Stimulated activated CD8-positive, alpha-beta memory T cell treated with anti-CD3 and anti-CD28 coated beads, Interleukin-15, amount 100 ng/mL, for 4 hours (primary cell): Measurements from ENCODE around the gene FAM221B.

Experiments used
- DNase-seq, 2 donors: peaks; one replicate each; pipeline ENCODE4 v3.0.0-alpha.2; 2020; ENCODE audit warnings: low read depth in 2 of 2

The FAM221B gene

DNA sequence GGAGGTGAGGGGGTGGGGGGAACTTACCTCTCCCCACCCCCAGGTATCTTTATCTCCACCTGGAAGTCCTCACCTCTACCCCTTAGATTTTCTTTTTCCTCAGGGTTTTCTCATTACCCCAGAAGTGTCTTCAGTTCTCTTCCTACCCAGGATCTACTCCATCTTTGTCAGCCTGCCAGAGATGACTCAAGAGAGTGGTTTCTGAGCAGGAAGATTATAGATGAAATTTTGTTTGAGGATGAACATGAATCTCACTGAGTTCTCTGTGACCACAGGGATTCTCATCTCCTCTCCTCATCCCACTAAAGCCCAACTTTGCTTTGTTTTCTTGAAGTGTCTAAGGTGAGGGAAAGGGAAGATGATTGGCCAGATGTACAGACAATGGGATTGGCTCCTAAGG is 8.5 kb downstream of the FAM221B start:
- DNase-seq: no peak

DNA sequence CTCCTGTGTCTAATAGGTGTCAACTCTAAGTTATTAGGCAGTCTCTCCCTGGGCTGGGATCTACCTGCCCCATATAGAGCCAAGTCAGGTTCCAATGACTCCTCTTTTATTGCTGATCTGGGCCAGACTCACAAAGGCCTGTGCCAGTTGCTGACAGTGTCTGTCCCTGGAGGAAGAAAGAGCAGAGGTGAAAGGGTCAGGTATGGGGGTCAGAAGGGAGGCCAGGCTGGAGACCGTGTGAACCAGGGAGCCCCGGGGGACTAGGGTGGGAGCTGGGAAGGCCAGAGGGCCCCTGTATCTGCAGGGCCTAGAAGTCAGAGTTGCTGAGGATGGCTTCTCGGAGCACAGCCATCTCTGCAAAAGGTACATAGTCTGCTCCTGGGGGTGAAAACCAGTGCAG is 10.2 kb downstream of the FAM221B start:
- DNase-seq: no peak

DNA sequence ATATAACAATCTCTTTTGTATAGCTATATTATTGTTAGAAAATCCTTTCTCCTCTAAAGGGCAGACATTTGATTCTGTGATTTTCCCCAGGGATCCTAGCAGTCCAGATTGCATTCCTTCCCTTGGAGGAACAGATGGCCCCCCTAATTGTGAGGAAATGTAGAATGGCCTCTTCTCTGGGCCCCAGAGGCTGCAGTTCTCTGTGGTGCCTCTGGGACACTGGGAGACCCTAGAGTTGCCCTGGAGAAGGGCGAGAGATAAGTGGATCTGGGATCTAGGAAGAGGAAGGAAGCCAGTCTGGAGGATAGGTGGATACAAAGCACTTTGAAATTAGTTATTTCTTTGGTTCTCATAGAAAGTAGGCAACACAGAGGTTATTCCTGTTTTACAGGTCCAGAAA is 11.8 kb downstream of the FAM221B start:
- DNase-seq: no peak

DNA sequence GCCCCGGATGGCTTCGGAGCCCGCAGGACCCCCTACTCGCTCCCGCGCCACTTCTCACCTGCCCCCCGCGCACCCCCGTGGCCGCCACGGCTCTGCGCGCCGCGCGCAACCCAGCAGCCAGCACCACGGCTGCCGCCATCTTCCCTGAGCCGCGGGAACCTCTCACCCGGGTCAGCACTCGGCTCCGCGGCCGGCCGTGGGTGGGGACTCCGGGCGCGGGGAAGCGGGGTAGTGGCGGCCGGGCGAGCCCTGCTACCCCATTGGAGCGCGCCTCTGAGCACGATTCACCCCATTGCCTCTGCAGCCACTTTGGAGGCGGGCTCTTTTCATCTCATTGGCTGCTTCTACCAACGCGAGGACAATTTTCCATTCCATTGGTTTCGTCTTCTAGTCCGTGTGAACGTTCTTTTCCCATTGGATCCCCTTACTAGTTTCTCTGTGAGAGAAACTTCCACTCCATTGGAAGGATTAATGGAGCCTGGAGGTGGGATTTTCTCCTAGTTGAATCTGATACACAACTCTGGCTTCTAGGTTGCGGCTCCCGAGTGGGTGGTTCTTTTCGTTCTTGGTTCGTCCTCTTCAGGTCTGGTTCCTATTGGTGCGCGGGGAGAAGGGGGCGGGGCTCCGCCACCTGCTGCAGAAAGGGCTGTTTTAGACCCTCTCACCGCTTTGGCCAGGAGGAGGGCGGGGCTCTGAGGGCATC is 13.5 kb downstream of the FAM221B start, which contains the start of gene HINT2:
HINT2 (minus strand) TSS at position 202 of the 703 bp plus-strand sequence; CDS start at position 139, 63 bp downstream.
- DNase-seq: peak; percentile 94 to 98

DNA sequence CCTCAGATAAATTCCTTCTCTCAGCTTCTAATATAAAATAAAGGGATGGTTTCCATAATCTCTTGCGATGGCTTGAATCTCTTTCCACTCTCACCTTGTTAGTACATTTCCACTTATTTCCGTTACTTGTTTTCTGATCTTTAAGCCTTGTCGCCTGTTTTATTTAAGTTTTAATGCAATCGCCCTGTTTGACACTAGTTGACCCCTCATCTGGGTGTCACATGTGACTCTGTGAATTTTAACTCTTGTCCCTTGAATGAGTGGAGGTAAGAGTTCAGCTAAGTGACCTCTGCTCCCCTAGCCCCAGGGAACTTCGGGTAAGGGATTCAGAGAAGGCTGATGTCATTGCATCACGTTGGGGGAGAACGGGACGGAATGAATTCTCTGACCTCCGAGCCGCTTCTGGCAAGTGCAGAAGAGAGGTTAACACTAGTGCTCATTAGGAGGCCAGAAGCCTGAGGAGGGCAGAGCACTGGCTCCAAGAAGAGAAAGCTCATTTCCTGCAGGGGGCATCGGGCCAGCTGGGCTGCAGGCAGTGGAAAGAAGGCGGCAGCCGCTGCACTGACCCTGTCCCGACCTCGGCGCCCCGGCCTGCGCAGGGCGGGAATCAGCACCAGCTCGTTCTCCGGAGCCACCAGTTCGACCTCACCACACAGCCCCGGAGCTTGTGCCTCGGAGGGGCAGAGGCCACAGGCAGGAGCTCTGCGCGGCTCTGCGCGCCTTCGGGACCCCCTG is 14.3 kb downstream of the FAM221B start:
- no peak for DNase-seq

DNA sequence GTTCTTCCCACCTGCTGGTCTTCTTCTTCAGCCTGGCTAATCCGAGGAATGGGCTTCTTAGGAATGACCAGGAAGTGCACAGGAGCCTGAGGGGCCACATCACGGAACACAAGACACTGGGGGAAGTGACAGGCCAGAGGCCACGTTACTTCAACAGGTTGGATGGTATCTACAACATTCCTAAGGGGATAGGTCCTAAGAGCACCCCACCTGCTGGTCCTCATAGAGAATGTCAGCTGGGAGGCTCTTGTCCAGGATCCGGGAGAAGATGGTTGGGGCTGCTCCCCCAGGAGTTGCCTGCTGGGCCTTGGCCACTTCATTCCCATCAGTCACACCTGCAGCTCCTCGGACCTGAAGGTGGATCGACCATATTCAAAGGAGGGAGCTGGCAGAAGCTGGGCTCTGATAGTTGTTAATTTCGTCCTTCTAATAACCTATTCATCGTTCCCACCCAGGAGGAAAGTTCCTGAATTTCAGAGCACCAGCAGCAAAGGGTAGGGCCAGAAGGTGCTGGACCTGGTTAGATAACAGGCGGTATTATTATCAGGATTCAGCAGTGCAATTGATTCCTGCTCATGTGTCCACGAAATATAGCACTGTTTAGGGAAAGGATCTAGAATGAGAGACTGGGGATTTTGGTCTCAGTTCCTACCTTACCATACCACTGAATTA is 15.0 kb downstream of the FAM221B start:
- no peak for DNase-seq

DNA sequence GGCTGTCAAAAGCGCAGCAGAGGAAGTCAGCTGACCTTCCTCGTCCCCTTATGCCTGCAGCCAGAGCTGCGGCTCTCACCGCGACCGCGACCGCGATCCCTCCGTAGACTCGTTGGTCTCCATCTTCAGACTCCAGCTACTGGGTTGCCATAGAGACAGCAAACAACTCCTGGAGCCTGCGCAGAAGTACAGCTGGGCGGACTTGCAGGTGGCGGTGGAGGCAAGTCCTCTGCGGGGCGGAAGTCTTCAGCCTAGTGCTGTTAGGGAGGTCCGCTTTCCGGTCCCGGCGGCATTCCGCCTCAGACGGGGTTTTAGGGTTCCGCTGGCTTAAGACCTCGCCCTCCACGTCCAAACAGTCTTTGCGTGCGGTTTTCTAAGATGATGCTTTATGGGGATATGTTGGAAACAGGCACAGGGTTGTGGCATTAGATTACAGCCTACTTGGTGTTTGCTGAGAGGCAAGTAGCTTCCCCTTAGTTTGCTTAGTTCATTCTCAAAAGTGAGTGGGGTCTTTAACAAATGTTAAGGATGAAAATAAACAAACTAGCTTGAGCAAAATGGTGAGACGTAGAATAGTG is 16.4 kb downstream of the FAM221B start, which contains the start of gene SPAG8:
SPAG8 (minus strand) TSS at position 238 of the 578 bp plus-strand sequence; CDS start at position 123, 115 bp downstream.
- DNase-seq: peak; percentile 82 to 91

DNA sequence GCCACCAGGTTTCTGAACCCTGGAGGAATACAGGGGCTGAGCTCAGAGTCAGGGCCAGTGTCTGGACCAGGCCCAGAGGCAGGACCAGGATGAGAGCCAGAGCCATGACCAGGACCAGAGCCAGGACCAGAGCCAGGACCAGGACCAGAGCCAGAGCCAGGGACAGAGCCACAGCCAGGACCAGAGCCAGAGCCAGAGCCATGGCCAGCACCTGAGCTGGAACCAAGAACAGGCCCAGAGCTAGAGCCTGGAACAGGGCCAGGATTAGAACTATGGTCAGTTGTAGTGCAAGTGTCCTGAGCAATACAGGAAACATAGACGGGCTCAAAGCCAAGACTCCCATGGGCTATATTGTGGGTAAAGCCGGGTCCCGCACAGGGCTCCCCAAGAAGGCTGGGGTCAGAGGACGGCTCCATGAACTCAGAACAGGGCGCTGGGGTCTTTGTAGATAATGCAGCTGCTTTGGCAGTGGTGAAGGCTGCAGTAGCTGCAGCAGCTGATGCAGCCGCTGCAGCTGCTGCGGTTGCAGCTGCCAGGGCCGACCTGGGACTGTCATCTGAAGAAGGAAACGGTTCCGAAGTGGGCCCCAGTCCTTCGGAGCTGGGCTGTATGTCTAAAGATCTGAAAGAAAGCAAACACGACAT is 17.0 kb downstream of the FAM221B start:
- no peak for DNase-seq

DNA sequence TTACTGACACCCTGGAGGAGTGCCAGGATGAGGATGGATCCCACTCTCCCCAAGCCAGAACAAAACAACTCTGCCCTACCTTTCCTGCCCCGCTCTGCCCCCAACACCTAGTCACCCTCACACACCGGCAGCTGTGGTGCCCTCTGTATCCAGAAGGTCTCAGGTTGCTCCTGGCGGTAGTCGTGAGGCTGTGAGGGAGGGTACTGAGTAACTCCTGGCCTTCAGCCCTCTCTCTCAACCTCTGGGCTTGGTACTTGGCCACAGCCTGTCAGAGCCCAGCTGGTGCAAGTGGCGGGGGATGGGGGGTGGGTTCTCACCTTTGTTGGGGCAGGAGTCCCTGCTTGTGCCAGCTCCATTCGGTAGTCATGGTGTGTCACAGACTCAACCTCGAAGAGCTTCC is 18.4 kb downstream of the FAM221B start:
- no peak for DNase-seq

DNA sequence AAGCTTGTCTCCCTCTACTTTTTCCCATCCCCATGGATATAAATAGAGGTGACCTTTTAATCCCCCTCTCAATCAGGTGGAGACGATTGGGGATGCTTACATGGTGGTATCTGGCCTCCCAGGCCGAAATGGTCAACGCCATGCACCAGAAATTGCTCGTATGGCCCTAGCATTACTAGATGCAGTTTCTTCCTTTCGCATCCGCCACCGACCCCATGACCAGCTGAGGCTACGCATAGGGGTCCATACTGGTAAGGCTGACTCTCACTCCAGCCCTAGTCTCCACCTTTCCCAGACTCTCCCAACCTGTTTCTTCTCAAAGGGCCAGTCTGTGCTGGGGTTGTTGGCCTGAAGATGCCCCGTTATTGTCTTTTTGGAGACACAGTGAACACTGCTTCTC is 20.1 kb downstream of the FAM221B start:
- no peak for DNase-seq

DNA sequence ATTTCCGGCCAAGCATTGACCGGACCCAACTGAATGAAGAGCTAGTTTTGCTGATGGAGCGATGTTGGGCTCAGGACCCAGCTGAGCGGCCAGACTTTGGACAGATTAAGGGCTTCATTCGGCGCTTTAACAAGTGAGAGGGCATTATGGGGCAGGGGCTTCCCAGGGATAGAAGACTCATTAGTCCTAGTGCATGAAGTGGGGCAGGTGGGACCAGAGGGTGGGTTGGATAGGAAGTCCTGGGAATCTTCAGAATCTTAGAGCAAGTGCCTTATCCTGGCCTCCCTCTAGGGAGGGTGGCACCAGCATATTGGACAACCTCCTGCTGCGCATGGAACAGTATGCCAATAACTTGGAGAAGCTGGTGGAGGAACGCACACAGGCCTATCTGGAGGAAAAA is 22.4 kb downstream of the FAM221B start:
- no peak for DNase-seq

DNA sequence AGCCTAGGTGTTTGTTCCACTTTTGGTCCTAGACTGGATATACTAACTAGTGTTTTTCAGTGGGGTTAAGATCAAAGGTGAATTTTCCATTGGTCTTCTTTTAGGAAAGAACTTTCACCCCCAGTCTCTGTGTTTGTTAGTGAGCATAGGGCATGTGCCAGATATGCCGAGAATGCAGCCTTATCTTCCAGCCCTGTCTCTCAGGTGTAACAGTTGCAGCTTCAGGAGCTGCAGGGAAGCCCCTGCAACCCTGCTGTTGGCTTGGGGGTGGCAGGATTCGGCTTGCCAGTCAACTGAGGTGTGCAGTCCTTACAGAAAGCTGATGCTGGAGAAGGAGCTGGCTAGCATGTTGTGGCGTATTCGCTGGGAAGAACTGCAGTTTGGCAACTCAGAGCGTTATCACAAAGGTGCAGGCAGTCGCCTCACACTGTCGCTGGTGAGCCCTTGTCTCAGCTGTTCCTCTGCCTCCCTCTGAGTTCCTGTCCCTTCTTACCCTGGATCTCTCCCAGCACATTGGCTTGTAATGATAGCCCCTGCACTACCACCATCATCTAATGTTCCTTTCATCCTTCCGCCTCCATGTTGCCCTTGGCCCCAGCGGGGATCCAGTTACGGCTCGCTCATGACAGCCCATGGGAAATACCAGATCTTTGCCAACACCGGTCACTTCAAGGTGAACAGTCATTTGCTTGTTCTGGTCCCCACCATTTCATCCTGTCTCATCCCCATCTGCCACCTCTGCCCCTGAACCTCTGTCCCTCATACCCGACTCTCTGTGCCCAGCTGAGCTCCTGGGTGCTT is 27.0 kb downstream of the FAM221B start:
- no peak for DNase-seq

DNA sequence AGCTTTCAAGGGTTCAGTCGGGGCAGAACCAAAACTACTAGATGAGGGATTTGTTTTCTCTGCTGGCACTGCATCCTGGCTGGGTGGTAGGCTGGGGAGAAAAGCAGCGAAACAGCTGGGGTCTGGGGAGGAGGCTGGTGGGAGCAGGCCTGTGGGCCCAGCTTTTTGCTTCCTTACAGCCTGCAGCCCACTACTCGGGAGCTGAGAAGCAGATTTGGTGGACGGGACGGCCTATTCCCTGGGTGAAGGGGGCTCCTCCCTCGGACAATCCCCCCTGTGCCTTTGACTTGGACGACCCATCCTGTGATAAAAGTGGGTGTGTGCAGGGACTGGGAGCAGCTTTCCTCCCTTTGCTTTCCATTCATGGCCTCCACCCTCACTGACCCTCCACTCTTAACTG is 28.0 kb downstream of the FAM221B start:
- no peak for DNase-seq

DNA sequence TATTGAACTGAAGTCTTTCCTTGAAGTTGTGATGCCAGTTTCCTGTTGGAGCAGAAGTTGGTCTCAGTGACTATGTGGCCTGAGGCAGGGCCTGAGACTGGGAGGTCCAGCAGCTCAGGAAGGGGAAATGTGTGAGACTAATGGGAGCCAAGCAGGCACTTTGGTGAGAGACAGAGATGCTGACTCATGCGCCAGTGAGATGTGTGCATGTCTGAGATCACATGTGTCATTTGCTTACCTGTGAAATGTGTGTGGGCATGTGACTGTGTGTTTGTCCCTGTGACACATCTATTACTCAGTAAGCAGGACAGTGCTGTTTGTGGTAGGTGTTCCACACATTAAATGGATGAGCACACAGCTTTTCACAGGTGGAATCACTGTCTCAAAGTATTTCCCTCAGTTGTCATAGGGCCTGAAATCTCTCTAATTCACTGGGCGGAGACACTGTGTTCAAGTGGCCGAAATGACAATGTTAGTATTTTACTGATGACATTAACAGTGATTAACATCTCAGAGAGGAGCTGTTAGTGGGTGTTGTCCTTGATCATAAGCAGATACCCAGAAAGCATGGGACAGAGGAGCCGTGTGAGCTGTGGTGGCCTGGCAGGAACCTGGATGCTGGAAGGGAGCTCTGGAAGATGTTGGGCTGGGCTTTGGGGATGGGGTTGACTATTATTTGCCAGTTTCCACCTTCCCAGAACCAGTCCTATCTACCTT is 29.7 kb downstream of the FAM221B start:
- no peak for DNase-seq

DNA sequence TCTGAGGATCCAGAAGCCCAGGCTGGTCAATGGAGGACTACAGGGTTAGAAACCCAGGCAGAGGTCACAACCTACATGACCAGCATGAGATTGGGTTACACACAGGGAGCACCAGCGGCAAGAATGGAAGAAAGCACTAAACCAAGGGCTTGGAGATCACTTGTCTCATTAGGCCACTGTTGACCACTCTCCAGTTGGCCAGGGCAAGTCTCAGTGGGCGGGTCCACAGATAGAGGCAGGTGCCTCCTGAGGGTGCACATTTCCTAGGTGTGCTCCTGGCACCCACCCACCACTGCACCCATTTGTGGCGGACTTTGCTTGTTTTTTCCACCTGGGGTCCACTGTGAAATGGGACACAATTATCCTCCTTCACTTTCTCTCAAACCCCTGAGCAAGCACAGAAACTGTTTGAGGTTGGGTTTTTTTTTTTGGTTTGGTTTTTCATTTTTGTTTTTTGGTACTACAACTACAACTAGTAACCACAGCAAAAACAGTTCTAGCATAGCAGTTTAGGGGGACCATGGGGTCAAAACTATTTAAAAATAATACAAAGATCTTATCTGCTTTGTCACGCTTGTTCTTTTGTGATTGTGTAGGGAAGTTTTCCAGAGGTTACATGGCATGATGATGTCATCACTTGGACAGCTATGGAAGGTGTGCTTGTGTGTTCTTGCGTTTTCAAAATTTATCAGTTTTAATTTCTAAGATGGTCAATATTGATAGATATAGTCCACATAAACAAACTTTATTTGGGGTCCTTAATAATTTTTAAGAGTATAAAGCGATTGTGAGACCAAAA is 31.0 kb downstream of the FAM221B start:
- DNase-seq: no peak

DNA sequence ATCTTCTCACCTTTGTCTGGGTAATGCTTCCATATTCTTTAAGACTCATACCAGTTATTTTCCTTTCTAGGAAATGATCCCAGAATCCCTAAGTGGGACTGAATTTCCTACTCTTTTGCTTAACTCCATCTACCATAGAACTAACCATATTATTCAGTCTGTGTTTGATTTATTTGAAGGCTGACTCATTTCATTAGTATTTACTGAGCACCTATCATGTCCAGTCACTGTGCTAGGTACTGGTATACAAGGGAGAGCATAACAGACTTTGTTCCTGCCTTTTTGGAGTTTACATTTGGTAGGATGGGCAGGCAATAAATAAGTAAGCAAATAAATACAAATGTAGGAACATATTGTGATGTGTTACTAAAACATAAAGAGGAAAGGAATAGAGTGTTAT is 32.8 kb downstream of the FAM221B start:
- no peak for DNase-seq

DNA sequence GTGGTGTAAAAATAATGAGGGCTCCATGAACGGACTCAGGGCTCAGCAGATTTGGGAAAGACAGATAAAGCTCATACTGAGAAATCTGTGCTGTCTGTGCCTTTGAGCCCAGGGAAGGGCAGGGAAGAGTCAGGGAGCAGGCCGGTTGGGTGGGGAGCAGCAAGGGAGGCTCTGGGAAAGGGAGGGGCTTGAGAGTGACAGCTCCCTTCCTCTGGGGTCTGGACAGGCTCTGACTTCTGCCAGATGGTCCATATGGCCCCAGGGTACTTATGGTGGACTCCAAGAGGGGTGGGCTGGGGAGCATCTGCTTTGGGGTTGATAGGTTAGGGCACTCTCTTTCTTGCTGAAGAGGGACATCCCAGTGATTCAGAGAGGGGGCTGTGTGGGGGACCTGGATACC is 35.1 kb downstream of the FAM221B start:
- DNase-seq: no peak

DNA sequence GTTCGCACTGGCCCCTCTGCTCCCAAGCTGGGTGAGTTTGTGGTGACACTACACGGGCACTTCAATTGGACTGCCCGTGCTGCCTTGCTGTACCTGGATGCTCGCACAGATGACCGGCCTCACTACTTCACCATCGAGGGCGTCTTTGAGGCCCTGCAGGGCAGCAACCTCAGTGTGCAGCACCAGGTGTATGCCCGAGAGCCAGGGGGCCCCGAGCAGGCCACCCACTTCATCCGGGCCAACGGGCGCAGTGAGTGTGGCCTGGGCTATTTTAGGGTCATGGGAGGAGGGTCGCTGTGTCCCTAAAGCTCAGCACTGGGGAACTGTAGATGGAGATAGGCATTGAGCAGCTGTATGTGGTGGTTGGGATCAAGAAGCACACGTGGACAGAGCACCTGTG is 35.7 kb downstream of the FAM221B start:
- DNase-seq: no peak

DNA sequence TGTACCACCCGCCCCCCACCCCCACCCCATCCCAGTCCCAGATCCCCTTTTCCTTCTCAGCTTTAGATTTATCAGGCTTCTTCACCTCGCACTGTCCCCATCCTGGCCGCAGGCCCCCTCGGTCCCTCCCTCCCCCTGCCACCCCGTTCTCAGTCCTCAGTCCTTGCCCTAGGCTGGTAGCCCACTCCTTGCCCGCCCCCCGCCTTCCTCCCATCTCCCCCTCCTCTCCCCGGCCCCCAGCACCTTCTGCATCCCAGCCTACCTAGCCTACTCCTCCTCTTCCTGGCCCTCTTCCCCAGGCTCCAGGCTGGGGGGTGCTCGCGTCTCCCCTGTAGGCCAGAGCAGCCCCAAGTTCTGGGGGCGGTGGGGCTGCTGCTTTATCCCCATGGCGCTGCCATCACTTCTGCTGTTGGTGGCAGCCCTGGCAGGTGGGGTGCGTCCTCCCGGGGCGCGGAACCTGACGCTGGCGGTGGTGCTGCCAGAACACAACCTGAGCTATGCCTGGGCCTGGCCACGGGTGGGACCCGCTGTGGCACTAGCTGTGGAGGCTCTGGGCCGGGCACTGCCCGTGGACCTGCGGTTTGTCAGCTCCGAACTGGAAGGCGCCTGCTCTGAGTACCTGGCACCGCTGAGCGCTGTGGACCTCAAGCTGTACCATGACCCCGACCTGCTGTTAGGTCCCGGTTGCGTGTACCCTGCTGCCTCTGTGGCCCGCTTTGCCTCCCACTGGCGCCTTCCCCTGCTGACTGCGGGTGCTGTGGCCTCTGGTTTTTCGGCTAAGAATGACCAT is 36.3 kb downstream of the FAM221B start:
- no peak for DNase-seq
